PC-3 (cell line): ENCODE measurements around the gene NOC2L.

ENCODE experiments used
- CTCF ChIP-seq: fragments of 300-600 bp; sonication (generic); conservative IDR thresholded peaks from 2 replicates; pipeline ENCODE4 v1.5.1; 2017; ENCODE audit warnings: antibody characterized with exemption, low read depth, mild to moderate bottlenecking, low read length
- EZH2 ChIP-seq: fragments of 300-600 bp; sonication (generic); IDR thresholded peaks from one replicate; pipeline ENCODE4 v1.6.1; 2017; ENCODE audit warnings: antibody characterized with exemption, mild to moderate bottlenecking, low read length; ENCODE audit not compliant: unreplicated experiment

GRCh38 chr1:935751-936231, 23.3 kb downstream of the NOC2L start:
- TF ChIP-seq CTCF (no peak), EZH2 (no peak)
